Right lobe of liver (tissue), 4 donors: ENCODE measurements around the gene LRRC43.
"Not testable (repeated sequence)": the region's sequence is repeated elsewhere in the genome, so short reads cannot be mapped to it uniquely, and the experiment has no call there.

Experiments used
- POLR2A ChIP-seq: fragments of 450-650 bp; IDR thresholded peaks from one replicate; pipeline ENCODE4 v1.6.1; 2017; ENCODE audit warnings: antibody characterized with exemption, mild to moderate bottlenecking
- TF ChIP-seq, protein P1 (sequence below), 4 donors: fragments of 200-600 bp in 3 of 4; fragments of 450-650 bp in 1 of 4; IDR thresholded peaks; one replicate each; pipeline versions ENCODE4 v1.5.1 to v1.8.0; 2016 to 2022; ENCODE audit warnings: antibody characterized with exemption in 4 of 4, mild to moderate bottlenecking in 2 of 4
- donor health status: DM: no; HTN: no; CAD: no.
- donor health status: DM: no; HTN: no; CAD: no.
- donor health status: DM: no; HTN: yes; CAD: no.

DNA sequence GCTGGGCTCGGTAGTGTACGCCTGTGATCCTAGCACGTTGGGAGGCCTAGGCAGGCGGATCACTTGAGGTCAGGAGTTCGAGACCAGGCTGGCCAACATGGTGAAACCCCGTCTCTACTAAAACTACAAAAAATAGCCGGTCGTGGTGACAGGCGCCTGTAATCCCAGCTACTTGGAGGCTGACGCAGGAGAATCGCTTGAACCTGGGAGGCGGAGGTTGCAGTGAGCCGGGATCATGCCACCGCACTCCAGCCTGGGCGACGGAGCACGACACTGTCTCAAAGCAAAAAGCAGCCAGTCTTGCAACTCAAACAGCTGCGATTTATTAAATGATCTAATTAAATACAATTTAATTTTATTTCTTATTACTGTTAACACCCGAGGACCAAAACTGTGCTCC lies 19.9 kb downstream of the LRRC43 start:
- TF ChIP-seq, protein P1, sequence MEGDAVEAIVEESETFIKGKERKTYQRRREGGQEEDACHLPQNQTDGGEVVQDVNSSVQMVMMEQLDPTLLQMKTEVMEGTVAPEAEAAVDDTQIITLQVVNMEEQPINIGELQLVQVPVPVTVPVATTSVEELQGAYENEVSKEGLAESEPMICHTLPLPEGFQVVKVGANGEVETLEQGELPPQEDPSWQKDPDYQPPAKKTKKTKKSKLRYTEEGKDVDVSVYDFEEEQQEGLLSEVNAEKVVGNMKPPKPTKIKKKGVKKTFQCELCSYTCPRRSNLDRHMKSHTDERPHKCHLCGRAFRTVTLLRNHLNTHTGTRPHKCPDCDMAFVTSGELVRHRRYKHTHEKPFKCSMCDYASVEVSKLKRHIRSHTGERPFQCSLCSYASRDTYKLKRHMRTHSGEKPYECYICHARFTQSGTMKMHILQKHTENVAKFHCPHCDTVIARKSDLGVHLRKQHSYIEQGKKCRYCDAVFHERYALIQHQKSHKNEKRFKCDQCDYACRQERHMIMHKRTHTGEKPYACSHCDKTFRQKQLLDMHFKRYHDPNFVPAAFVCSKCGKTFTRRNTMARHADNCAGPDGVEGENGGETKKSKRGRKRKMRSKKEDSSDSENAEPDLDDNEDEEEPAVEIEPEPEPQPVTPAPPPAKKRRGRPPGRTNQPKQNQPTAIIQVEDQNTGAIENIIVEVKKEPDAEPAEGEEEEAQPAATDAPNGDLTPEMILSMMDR (IDR thresholded peaks at IDR 0.05) = not testable (repeated sequence)
- not testable (repeated sequence) for TF ChIP-seq POLR2A
